D721Med (cell line): Measurements from ENCODE around the gene PXK.

Experiments used
- DNase-seq: peaks from one replicate; pipeline ENCODE4 v3.0.0; 2011; ENCODE audit warnings: low spot score; ENCODE audit not compliant: insufficient read length
- FAIRE-seq: peaks from 2 replicates; lab custom pipeline; 2011; peaks lifted over from hg19 to GRCh38; lab: Jason Lieb, UNC
- TF ChIP-seq, protein P1 (sequence below): IDR thresholded peaks from 2 replicates; pipeline ENCODE4 v1.5.1; 2012; ENCODE audit warnings: mild to moderate bottlenecking, control low read depth; ENCODE audit not compliant: insufficient read depth; ENCODE audit errors: missing control alignments

PXK gene

DNA sequence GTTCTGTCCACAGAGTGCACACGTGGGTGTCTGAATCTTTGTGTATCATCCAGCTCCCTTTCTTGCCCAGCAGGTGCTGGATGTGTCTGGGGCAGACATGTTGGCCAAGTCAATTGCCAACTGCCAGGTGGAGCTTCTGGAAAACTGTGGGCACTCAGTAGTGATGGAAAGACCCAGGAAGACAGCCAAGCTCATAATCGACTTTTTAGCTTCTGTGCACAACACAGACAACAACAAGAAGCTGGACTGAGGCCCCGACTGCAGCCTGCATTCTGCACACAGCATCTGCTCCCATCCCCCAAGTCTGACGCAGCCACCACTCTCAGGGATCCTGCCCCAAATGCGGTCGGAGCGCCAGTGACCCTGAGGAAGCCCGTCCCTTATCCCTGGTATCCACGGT lies 39.2 kb upstream of the PXK start:
- TF ChIP-seq, protein P1, sequence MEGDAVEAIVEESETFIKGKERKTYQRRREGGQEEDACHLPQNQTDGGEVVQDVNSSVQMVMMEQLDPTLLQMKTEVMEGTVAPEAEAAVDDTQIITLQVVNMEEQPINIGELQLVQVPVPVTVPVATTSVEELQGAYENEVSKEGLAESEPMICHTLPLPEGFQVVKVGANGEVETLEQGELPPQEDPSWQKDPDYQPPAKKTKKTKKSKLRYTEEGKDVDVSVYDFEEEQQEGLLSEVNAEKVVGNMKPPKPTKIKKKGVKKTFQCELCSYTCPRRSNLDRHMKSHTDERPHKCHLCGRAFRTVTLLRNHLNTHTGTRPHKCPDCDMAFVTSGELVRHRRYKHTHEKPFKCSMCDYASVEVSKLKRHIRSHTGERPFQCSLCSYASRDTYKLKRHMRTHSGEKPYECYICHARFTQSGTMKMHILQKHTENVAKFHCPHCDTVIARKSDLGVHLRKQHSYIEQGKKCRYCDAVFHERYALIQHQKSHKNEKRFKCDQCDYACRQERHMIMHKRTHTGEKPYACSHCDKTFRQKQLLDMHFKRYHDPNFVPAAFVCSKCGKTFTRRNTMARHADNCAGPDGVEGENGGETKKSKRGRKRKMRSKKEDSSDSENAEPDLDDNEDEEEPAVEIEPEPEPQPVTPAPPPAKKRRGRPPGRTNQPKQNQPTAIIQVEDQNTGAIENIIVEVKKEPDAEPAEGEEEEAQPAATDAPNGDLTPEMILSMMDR = no peak
- no peak for DNase-seq
- FAIRE-seq = no peak

DNA sequence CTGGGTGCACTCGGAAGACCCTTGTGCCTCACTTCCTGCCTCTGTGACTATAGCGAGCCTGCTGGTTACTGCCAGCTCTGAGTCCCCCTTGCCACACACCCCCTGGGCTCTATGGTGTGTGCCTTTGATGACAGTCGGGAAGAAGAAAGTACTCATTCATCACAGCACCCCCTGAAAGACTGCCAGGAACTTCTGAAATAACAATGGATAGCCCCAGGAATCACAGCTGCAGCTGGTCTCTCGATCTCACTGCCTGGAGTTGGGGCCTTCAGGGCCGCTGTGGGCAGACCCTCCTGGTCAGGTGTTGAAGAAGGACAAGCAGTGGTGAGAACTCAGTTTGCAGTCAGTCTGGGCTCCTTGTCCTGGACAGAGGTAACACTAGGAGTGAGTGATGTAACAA lies 36.4 kb upstream of the PXK start:
- FAIRE-seq = no peak

DNA sequence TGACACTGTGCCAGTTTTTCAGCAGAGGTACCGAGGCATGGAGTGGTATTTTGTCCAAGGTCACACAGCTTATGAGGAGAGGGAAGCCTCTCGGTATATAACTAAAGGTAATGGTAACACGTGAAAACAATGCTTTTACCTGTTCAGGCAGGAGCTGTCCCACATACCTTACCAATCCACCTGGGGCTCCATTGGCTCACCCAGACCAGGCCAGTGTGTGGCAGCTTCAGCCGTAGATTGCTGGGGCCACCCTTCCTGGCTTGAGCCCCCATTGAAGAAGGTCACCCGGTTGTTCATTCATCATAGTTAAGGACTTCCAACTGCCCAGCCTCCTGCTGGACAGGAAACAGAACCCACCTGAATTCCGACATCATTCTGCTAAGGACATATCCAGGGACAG lies 35.8 kb upstream of the PXK start:
- no peak for FAIRE-seq
- no peak for DNase-seq
- TF ChIP-seq, protein P1 = no peak

More for the DNA sequence above, 36.4 kb upstream of the PXK start:
- DNase-seq = no peak
- TF ChIP-seq, protein P1 = no peak

DNA sequence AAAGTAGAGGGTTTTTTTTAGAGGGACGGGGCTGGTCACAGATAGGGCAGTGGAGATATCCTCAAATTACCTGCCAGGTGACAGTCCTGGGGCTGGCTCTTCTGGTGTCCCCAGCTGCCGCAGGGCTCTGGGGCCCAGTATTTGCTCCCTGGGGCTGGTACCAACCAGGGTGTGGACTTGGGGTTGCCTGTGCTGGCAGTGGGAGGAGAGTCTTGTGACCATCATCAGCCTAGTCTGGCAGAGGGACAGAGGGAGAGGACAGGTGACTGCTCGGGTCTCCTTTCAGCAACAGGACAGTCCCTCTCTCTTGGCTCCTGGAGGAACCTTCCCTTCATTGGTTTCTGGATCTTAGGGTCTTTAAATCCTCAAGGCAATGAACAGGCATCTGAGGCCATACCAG lies 34.5 kb upstream of the PXK start:
- FAIRE-seq (no peak), DNase-seq (no peak)
- TF ChIP-seq, protein P1 = no peak

DNA sequence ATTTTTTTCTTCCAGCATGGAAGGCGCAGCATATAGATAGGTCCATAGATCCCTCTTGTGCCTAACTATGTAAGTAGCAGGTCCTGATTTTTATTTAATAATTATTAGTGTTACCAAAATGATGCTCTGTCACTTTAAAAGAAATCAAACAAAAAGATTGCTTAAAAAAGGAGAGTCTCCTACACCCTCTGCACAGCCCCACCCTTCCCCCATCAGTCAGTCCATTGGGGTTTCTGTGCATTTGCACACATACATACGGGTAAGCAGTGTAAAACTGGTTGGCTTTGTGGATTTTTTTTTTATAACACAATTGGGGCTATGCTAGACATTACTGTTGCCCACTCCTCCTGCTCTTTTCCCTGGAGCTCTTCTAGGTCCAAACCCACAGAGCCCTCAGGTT lies 33.6 kb upstream of the PXK start:
- no peak for DNase-seq
- no peak for FAIRE-seq

DNA sequence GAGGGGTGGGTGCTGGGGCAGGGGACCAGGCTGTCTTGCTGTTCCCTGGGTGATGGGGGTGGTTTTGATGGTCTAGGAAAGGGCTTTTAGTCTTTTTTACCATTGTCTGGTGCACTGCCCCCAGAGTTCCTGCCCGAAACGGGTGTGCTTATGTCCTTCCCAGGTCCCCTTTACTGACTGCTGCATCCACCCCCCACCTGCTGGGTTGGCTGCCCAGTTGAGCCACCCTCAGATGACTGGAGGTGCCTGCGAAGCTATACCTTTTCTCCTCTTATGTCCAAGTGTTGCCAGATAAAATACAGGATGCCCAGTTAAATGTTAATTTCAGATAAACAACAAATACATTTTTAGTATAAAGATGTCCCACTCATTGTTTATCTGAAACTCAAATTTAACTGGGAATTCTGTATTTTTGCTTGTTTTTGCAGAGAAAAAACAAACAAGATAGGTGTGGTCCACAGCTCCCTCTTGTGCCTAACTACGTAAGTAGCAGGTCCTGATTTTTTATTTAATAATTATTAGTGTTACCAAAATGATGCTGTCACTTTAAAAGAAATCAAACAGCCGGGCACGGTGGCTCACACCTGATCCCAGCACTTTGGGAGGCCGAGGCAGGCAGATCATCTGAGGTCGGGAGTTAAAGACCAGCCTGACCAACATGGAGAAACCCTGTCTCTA lies 32.7 kb upstream of the PXK start:
- TF ChIP-seq, protein P1 = peak; percentile 62
- no peak for DNase-seq
- no peak for FAIRE-seq

More for the DNA sequence above, 33.6 kb upstream of the PXK start:
- TF ChIP-seq, protein P1 = no peak
